Progenitor cell of endocrine pancreas (in vitro differentiated cells): ENCODE data around the gene SOX8. TPM values are rescaled to one million over a fixed set of nuclear protein-coding genes. Genes with fewer than 3 reads are reported as not detected.

ENCODE experiments used
- DNase-seq: peaks from one replicate; pipeline ENCODE4 v3.0.0; 2021; ENCODE audit warnings: low spot score; ENCODE audit not compliant: unreplicated experiment
- H3K27ac Mint-ChIP-seq: 2 replicates; pipeline ENCODE4 v1.8.0; 2021; ENCODE audit warnings: mild to moderate bottlenecking, moderate library complexity, mixed read lengths
- H3K27me3 Mint-ChIP-seq: 2 replicates; pipeline ENCODE4 v1.8.0; 2021; ENCODE audit warnings: mixed read lengths
- H3K36me3 Mint-ChIP-seq: 2 replicates; pipeline ENCODE4 v1.8.0; 2022; ENCODE audit warnings: mixed read lengths; ENCODE audit not compliant: insufficient read depth
- H3K4me1 Mint-ChIP-seq: 2 replicates; pipeline ENCODE4 v1.8.0; 2021; ENCODE audit warnings: low read depth, mixed read lengths
- H3K4me3 Mint-ChIP-seq: 2 replicates; pipeline ENCODE4 v1.8.0; 2021; ENCODE audit warnings: low read depth, mild to moderate bottlenecking, moderate library complexity, mixed read lengths
- H3K9me3 Mint-ChIP-seq: 2 replicates; pipeline ENCODE4 v1.8.0; 2021; ENCODE audit warnings: low read depth, mixed read lengths
- CTCF ChIP-seq: fragments of 200-600 bp; sonication (generic); IDR thresholded peaks from one replicate; pipeline ENCODE4 v1.5.0; 2021; ENCODE audit warnings: antibody characterized with exemption, mild to moderate bottlenecking; ENCODE audit not compliant: unreplicated experiment
- total RNA-seq: library from RNA; stranded (reverse); gene quantifications from 2 replicates; pipeline ENCODE4 v1.2.1, GENCODE V29; 2021

SOX8 gene
- total RNA-seq, 1 donor from 2014 or later: 6.7 TPM

DNA sequence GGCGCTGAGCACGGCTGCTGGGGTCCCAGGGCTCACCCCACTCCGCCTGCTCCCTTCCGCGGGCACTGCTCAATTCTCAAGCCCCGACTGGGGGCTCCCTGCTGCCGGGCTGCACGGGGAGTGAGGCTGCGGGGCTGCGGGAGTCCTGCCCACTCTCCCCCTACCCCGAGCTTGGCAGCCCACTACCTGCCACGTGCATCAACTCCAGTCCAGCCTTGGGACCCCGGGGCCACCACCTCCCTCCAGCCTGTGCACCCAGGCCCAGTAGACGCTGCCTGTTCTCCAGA is 47.6 kb downstream of the SOX8 start:
- no peak overlapping the region for H3K27ac Mint-ChIP-seq
- H3K27me3 Mint-ChIP-seq: peaks cover 8% of the 10 kb centered on the region
- TF ChIP-seq CTCF: no peak
- no peaks in the 10 kb centered on the region for H3K36me3 Mint-ChIP-seq
- no peaks in the 10 kb centered on the region for H3K4me1 Mint-ChIP-seq
- DNase-seq: no peak
- H3K9me3 Mint-ChIP-seq: no peaks in the 10 kb centered on the region
- no peak overlapping the region for H3K4me3 Mint-ChIP-seq

GRCh38 chr16:1030473-1030901 is 48.9 kb downstream of the SOX8 start:
- H3K9me3 Mint-ChIP-seq: no peaks in the 10 kb centered on the region
- no peaks in the 10 kb centered on the region for H3K4me1 Mint-ChIP-seq
- H3K4me3 Mint-ChIP-seq: no peak overlapping the region
- TF ChIP-seq CTCF: no peak
- H3K36me3 Mint-ChIP-seq: no peaks in the 10 kb centered on the region
- no peak for DNase-seq
- peaks cover 8% of the 10 kb centered on the region for H3K27me3 Mint-ChIP-seq
- H3K27ac Mint-ChIP-seq: no peak overlapping the region

DNA sequence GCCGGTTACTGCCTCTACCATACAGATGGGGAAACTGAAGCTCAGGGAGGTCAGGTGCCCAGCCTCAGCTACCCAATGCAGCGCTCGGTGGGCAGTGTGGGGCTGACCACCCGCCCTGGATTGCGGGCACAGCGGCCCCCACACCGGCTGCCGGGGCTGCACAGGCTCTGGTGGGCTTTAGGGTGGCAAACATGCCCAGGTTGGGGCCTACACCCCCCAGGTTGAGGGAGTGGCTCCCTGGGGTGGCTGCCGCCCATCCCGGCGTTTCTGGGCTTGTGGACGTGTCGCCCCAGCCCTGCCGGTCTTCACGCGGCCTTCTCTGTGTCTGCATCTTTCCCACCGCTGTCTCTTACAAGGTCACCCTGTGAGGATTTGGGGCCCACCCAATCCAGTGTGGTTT is 50.1 kb downstream of the SOX8 start:
- no peak overlapping the region for H3K4me3 Mint-ChIP-seq
- DNase-seq: no peak
- TF ChIP-seq CTCF: no peak
- no peaks in the 10 kb centered on the region for H3K9me3 Mint-ChIP-seq
- no peaks in the 10 kb centered on the region for H3K36me3 Mint-ChIP-seq
- no peaks in the 10 kb centered on the region for H3K4me1 Mint-ChIP-seq
- peaks cover 2% of the 10 kb centered on the region for H3K27me3 Mint-ChIP-seq
- no peak overlapping the region for H3K27ac Mint-ChIP-seq

- Mint-ChIP-seq H3K9me3 (no peaks in the 10 kb centered on the region), H3K4me3 (no peak overlapping the region), H3K4me1 (no peaks in the 10 kb centered on the region), H3K27ac (no peak overlapping the region), H3K36me3 (no peaks in the 10 kb centered on the region), H3K27me3 (no peaks in the 10 kb centered on the region)
- DNase-seq: no peak
- TF ChIP-seq CTCF: no peak
These were observed 51.0 kb downstream of the SOX8 start for GRCh38 chr16:1032607-1033006.

GRCh38 chr16:1033128-1033679 is 51.6 kb downstream of the SOX8 start:
- Mint-ChIP-seq H3K27me3 (no peaks in the 10 kb centered on the region), H3K27ac (no peak overlapping the region), H3K4me3 (no peak overlapping the region), H3K9me3 (no peaks in the 10 kb centered on the region), H3K4me1 (no peaks in the 10 kb centered on the region), H3K36me3 (no peaks in the 10 kb centered on the region)
- no peak for TF ChIP-seq CTCF
- DNase-seq: no peak
